HG03342 (cell line): Measurements from ENCODE around the gene ATP6V1G3.
"Not testable (repeated sequence)": the region's sequence is repeated elsewhere in the genome, so short reads cannot be mapped to it uniquely, and the experiment has no call there.

Experiments
- ATAC-seq: cut with Tn5 transposase; IDR thresholded peaks from one replicate; pipeline ENCODE4 v1.9.1; 2021; ENCODE audit warnings: mild to moderate bottlenecking, moderate library complexity; ENCODE audit not compliant: unreplicated experiment

Gene ATP6V1G3

GRCh38 chr1:198543670-198544260 is 3.3 kb upstream of the ATP6V1G3 start:
- peak; percentile 83 for ATAC-seq

- no peak for ATAC-seq
Measured at GRCh38 chr1:198542632-198543031, 2.2 kb upstream of the ATP6V1G3 start.

- ATAC-seq, result no peak
Measured at GRCh38 chr1:198541737-198542136, 1.3 kb upstream of the ATP6V1G3 start.

GRCh38 chr1:198538579-198539364 is 1.7 kb downstream of the ATP6V1G3 start:
- ATAC-seq, result no peak

GRCh38 chr1:198535631-198536030 is 4.8 kb downstream of the ATP6V1G3 start:
- ATAC-seq, result no peak

- ATAC-seq, result no peak
Measured at GRCh38 chr1:198534548-198535418, 5.7 kb downstream of the ATP6V1G3 start.

- ATAC-seq, result no peak
Measured at GRCh38 chr1:198531891-198532290, 8.6 kb downstream of the ATP6V1G3 start.

GRCh38 chr1:198530953-198531352 is 9.5 kb downstream of the ATP6V1G3 start:
- no peak for ATAC-seq

GRCh38 chr1:198529414-198529813 is 11.1 kb downstream of the ATP6V1G3 start:
- no peak for ATAC-seq

- ATAC-seq, result no peak
Measured at GRCh38 chr1:198528364-198528763, 12.1 kb downstream of the ATP6V1G3 start.

- no peak for ATAC-seq
Measured at GRCh38 chr1:198524556-198524955, 15.9 kb downstream of the ATP6V1G3 start.

- not testable (repeated sequence) for ATAC-seq
Measured at GRCh38 chr1:198524127-198524526, 16.4 kb downstream of the ATP6V1G3 start.

GRCh38 chr1:198523182-198523950 is 17.1 kb downstream of the ATP6V1G3 start:
- no peak for ATAC-seq

- peak; percentile 96 for ATAC-seq
Measured at GRCh38 chr1:198520524-198521254, 19.8 kb downstream of the ATP6V1G3 start.

GRCh38 chr1:198519639-198520501 is 20.6 kb downstream of the ATP6V1G3 start:
- ATAC-seq, result no peak

- no peak for ATAC-seq
Measured at GRCh38 chr1:198517623-198518199, 22.8 kb downstream of the ATP6V1G3 start.

- ATAC-seq, result no peak
Measured at GRCh38 chr1:198500096-198500495, 40.4 kb downstream of the ATP6V1G3 start.

- no peak for ATAC-seq
Measured at GRCh38 chr1:198499588-198499987, 40.9 kb downstream of the ATP6V1G3 start.

- no peak for ATAC-seq
Measured at GRCh38 chr1:198498881-198499280, 41.6 kb downstream of the ATP6V1G3 start.
